RWPE2 (cell line): Measurements from ENCODE around the gene NAA60.
"Not testable (repeated sequence)": the region's sequence is repeated elsewhere in the genome, so short reads cannot be mapped to it uniquely, and the experiment has no call there.

Source experiments
- ATAC-seq: fragments of 200-7000 bp; cut with Tn5 transposase; 3 replicates; pipeline ENCODE4 v1.9.1; 2021; ENCODE audit warnings: low read depth
- DNase-seq: peaks from one replicate; pipeline ENCODE4 v3.0.0-alpha.2; 2020; ENCODE audit warnings: low spot score
- H3K27ac ChIP-seq: fragments of 450-650 bp; 2 replicates; pipeline ENCODE4 v1.5.1; 2017; ENCODE audit warnings: mild to moderate bottlenecking; ENCODE audit not compliant: poor library complexity, severe bottlenecking
- H3K27me3 ChIP-seq: fragments of 250-450 bp; sonication (Bioruptor Pico); 2 replicates; pipeline ENCODE4 v1.5.1; 2021; ENCODE audit warnings: mild to moderate bottlenecking, moderate library complexity; ENCODE audit not compliant: insufficient read depth, poor library complexity, severe bottlenecking
- H3K36me3 ChIP-seq: fragments of 250-450 bp; sonication (Bioruptor Pico); 2 replicates; pipeline ENCODE4 v1.5.1; 2020; ENCODE audit warnings: low read depth, mild to moderate bottlenecking, moderate library complexity
- H3K4me1 ChIP-seq: fragments of 250-450 bp; sonication (Bioruptor Pico); 2 replicates; pipeline ENCODE4 v1.5.1; 2021; ENCODE audit warnings: mild to moderate bottlenecking, moderate library complexity; ENCODE audit not compliant: insufficient read depth, poor library complexity, severe bottlenecking
- H3K4me3 ChIP-seq: fragments of 250-450 bp; sonication (Bioruptor Pico); 2 replicates; pipeline ENCODE4 v1.5.1; 2021; ENCODE audit warnings: mild to moderate bottlenecking, moderate library complexity; ENCODE audit not compliant: severe bottlenecking
- H3K9me3 ChIP-seq: fragments of 250-450 bp; sonication (Bioruptor Pico); 2 replicates; pipeline ENCODE4 v1.5.1; 2021; ENCODE audit warnings: mild to moderate bottlenecking, moderate library complexity; ENCODE audit not compliant: severe bottlenecking
- CTCF ChIP-seq: fragments of 450-650 bp; IDR thresholded peaks from one replicate; pipeline ENCODE4 v1.5.1; 2017; ENCODE audit warnings: mild to moderate bottlenecking, moderate library complexity; ENCODE audit not compliant: poor library complexity, severe bottlenecking

The NAA60 gene

GRCh38 chr16:3497771-3498170 lies 54.3 kb downstream of the NAA60 start:
- Histone ChIP-seq H3K27me3 (no peaks in the 10 kb centered on the region), H3K27ac (no peak overlapping the region), H3K36me3 (no peaks in the 10 kb centered on the region), H3K4me1 (no peaks in the 10 kb centered on the region), H3K9me3 (no peaks in the 10 kb centered on the region), H3K4me3 (no peak overlapping the region)
- no peak for TF ChIP-seq CTCF
- DNase-seq: no peak
- ATAC-seq: no peak

- DNase-seq (no peak), ATAC-seq (no peak)
- H3K9me3 ChIP-seq: no peaks in the 10 kb centered on the region
- no peak overlapping the region for H3K4me3 ChIP-seq
- no peaks in the 10 kb centered on the region for H3K36me3 ChIP-seq
- no peak overlapping the region for H3K27ac ChIP-seq
- no peak for TF ChIP-seq CTCF
- no peaks in the 10 kb centered on the region for H3K4me1 ChIP-seq
- no peaks in the 10 kb centered on the region for H3K27me3 ChIP-seq
Observed at GRCh38 chr16:3498988-3499387, 55.5 kb downstream of the NAA60 start.

GRCh38 chr16:3501412-3501761 lies 57.9 kb downstream of the NAA60 start:
- not testable (repeated sequence) for DNase-seq, H3K4me1 ChIP-seq, ATAC-seq, H3K9me3 ChIP-seq, H3K27me3 ChIP-seq
- H3K4me3 ChIP-seq: peak overlapping the region; percentile 85
- peaks cover 10% of the 10 kb centered on the region; the same call in 1 of the 2 replicates for H3K36me3 ChIP-seq
- peak overlapping the region; percentile 16 for H3K27ac ChIP-seq

GRCh38 chr16:3501783-3502400 lies 58.4 kb downstream of the NAA60 start:
- no peak for TF ChIP-seq CTCF
- Histone ChIP-seq H3K27ac (peak overlapping the region; percentile 16), H3K4me1 (no peaks in the 10 kb centered on the region), H3K4me3 (peak overlapping the region; percentile 85), H3K9me3 (no peaks in the 10 kb centered on the region), H3K27me3 (no peaks in the 10 kb centered on the region), H3K36me3 (peaks cover 14% of the 10 kb centered on the region)
- ATAC-seq (no peak), DNase-seq (no peak)

GRCh38 chr16:3503523-3503922 lies 60.0 kb downstream of the NAA60 start:
- Histone ChIP-seq H3K4me3 (no peak overlapping the region), H3K27me3 (no peaks in the 10 kb centered on the region), H3K9me3 (no peaks in the 10 kb centered on the region), H3K36me3 (peaks cover 22% of the 10 kb centered on the region), H3K4me1 (no peaks in the 10 kb centered on the region), H3K27ac (peak overlapping the region; percentile 10)
- ATAC-seq (no peak), DNase-seq (no peak)
- TF ChIP-seq CTCF: no peak
